Right atrium auricular region (tissue), 2 donors: Measurements from ENCODE around the gene CAMK1D. TPM values are rescaled to one million over a fixed set of nuclear protein-coding genes. Genes with fewer than 3 reads are reported as not detected.

Experiments used
- DNase-seq: peaks from one replicate; pipeline ENCODE4 v3.0.0-alpha.2; 2019; ENCODE audit warnings: low spot score
- H3K27ac ChIP-seq, 2 donors: fragments of 200-600 bp; sonication (generic); 1 replicate in 1 of 2; 2 replicates in 1 of 2; pipeline ENCODE4 v1.5.1; 2016 to 2019
- H3K27me3 ChIP-seq, 2 donors: fragments of 200-600 bp; sonication (generic); one replicate each; pipeline versions ENCODE4 v1.5.1 to v1.6.0; 2017 to 2019
- H3K36me3 ChIP-seq: fragments of 200-600 bp; sonication (generic); one replicate; pipeline ENCODE4 v1.5.1; 2016
- H3K4me1 ChIP-seq, 2 donors: fragments of 200-600 bp; sonication (generic); one replicate each; pipeline versions ENCODE4 v1.5.1 to v1.6.0; 2017 to 2019
- H3K4me3 ChIP-seq, 2 donors: fragments of 200-600 bp; sonication (generic); 1 replicate in 1 of 2; 2 replicates in 1 of 2; pipeline ENCODE4 v1.5.1; 2017 to 2019; ENCODE audit warnings: mild to moderate bottlenecking in 1 of 2, moderate library complexity in 1 of 2
- H3K9me3 ChIP-seq, 2 donors: fragments of 200-600 bp; sonication (generic); one replicate each; pipeline ENCODE4 v1.5.1; 2019
- CTCF ChIP-seq, 2 donors: fragments of 200-600 bp; sonication (generic); IDR thresholded peaks; one replicate each; pipeline ENCODE4 v1.5.1; 2019; ENCODE audit warnings: antibody characterized with exemption in 2 of 2
- total RNA-seq, 2 donors: library from RNA; depleted of rRNA; stranded (reverse); fragments of >200 nt; gene quantifications; one replicate each; pipeline ENCODE4 v1.1.0, GENCODE V29; 2016

The CAMK1D gene
- total RNA-seq, 2 donors from 2014 or later = 24.5 to 27.2 TPM

- TF ChIP-seq CTCF (IDR thresholded peaks at IDR 0.05) = no peak
- DNase-seq = no peak
- no peak overlapping the region for H3K27ac ChIP-seq
- H3K9me3 ChIP-seq = no peaks in the 10 kb centered on the region
- H3K4me1 ChIP-seq = no peaks in the 10 kb centered on the region
- no peaks in the 10 kb centered on the region for H3K36me3 ChIP-seq
- H3K27me3 ChIP-seq = no peaks in the 10 kb centered on the region
- H3K4me3 ChIP-seq = no peak overlapping the region
Measured at GRCh38 chr10:12643279-12643678, 293.9 kb downstream of the CAMK1D start.

- H3K27ac ChIP-seq = no peak overlapping the region
- no peaks in the 10 kb centered on the region for H3K4me1 ChIP-seq
- H3K4me3 ChIP-seq = no peak overlapping the region
- no peaks in the 10 kb centered on the region for H3K9me3 ChIP-seq
- H3K27me3 ChIP-seq = no peaks in the 10 kb centered on the region
- no peak for DNase-seq
- TF ChIP-seq CTCF (IDR thresholded peaks at IDR 0.05) = no peak
- H3K36me3 ChIP-seq = no peaks in the 10 kb centered on the region
Measured at GRCh38 chr10:12644380-12645144, 295.2 kb downstream of the CAMK1D start.

- Histone ChIP-seq H3K27me3 (no peaks in the 10 kb centered on the region), H3K36me3 (no peaks in the 10 kb centered on the region), H3K4me1 (no peaks in the 10 kb centered on the region), H3K27ac (no peak overlapping the region), H3K4me3 (no peak overlapping the region), H3K9me3 (no peaks in the 10 kb centered on the region)
- no peak for DNase-seq
- TF ChIP-seq CTCF (IDR thresholded peaks at IDR 0.05) = no peak
Measured at GRCh38 chr10:12645449-12645848, 296.1 kb downstream of the CAMK1D start.

GRCh38 chr10:12649012-12649584 is 299.8 kb downstream of the CAMK1D start:
- Histone ChIP-seq H3K9me3 (no peaks in the 10 kb centered on the region), H3K27me3 (no peaks in the 10 kb centered on the region), H3K36me3 (no peaks in the 10 kb centered on the region), H3K4me1 (no peaks in the 10 kb centered on the region), H3K4me3 (no peak overlapping the region), H3K27ac (no peak overlapping the region)
- TF ChIP-seq CTCF (IDR thresholded peaks at IDR 0.05) = no peak
- DNase-seq = no peak

GRCh38 chr10:12650122-12650521 is 300.8 kb downstream of the CAMK1D start:
- H3K4me1 ChIP-seq = no peaks in the 10 kb centered on the region
- H3K27me3 ChIP-seq = no peaks in the 10 kb centered on the region
- H3K9me3 ChIP-seq = no peaks in the 10 kb centered on the region
- DNase-seq = no peak
- no peak overlapping the region for H3K27ac ChIP-seq
- H3K4me3 ChIP-seq = no peak overlapping the region
- TF ChIP-seq CTCF (IDR thresholded peaks at IDR 0.05) = no peak
- no peaks in the 10 kb centered on the region for H3K36me3 ChIP-seq
